HepG2 (cell line): ENCODE measurements around the gene PTPRQ. TPM values are rescaled to one million over a fixed set of nuclear protein-coding genes. Genes with fewer than 3 reads are reported as not detected.

Experiments
- ATAC-seq: fragments of 200-7000 bp; cut with Tn5 transposase; 3 replicates; pipeline ENCODE4 v1.9.1; 2020; ENCODE audit warnings: mild to moderate bottlenecking, moderate library complexity
- BruUV-seq: library from RNA; stranded (reverse); fragments of 400-500 nt; replicated peaks from 2 replicates; lab custom pipeline; 2021; lab: Mats Ljungman, UMichigan
- CTCF ChIA-PET: fragments of 300-600 bp; formaldehyde crosslinking; extraction: SDS; loops from one replicate; lab custom pipeline; 2021; ENCODE audit warnings: low total read pairs, inconsistent platforms, low intra/inter-chr PET ratio; lab: Yijun Ruan, JAX
- POLR2A ChIA-PET: fragments of 350-600 bp; sonication (Branson Sonifier 250); formaldehyde crosslinking; loops from one replicate; lab custom pipeline; 2020; ENCODE audit warnings: antibody characterized with exemption, inconsistent platforms; lab: Yijun Ruan, JAX
- DNase-seq: peaks from one replicate; pipeline ENCODE4 v3.0.0-alpha.2; 2015; ENCODE audit warnings: low spot score
- FAIRE-seq: peaks from 3 replicates; lab custom pipeline; 2011; peaks lifted over from hg19 to GRCh38; lab: Jason Lieb, UNC
- H2AFZ ChIP-seq: one replicate; pipeline ENCODE4 v1.6.1; 2011; ENCODE audit warnings: low read length, inconsistent platforms
- H3K27ac ChIP-seq: fragments of 300-600 bp; 3 replicates; pipeline ENCODE4 v1.8.0; 2011; ENCODE audit warnings: mixed run types, mild to moderate bottlenecking, mixed read lengths, low read length, inconsistent platforms; ENCODE audit not compliant: insufficient read depth; ENCODE audit errors: extremely low read length
- H3K27me3 ChIP-seq, 2 experiments: fragments of 200-600 bp in 1 of 2; 2 replicates in 1 of 2; 3 replicates in 1 of 2; pipeline versions ENCODE4 v1.6.0 to v1.8.0; 2011; ENCODE audit warnings: low read length in 2 of 2, mild to moderate bottlenecking in 2 of 2, moderate library complexity in 2 of 2, inconsistent platforms in 1 of 2; ENCODE audit not compliant: insufficient read depth in 2 of 2, control insufficient read depth in 1 of 2
- H3K36me3 ChIP-seq, 2 experiments: fragments of 200-600 bp in 1 of 2; replicated peaks in 1 of 2; 2 replicates in 1 of 2; 3 replicates in 1 of 2; pipeline versions ENCODE4 v1.5.1 to v1.8.0; 2011; ENCODE audit warnings: low read length in 2 of 2, inconsistent platforms in 1 of 2; ENCODE audit not compliant: insufficient read depth in 2 of 2, control insufficient read depth in 1 of 2
- H3K4me1 ChIP-seq: 2 replicates; pipeline ENCODE4 v1.5.1; 2012; ENCODE audit warnings: low read length, inconsistent platforms; ENCODE audit not compliant: insufficient read depth
- H3K4me2 ChIP-seq: 2 replicates; pipeline ENCODE4 v1.6.0; 2011; ENCODE audit warnings: low read depth, low read length, inconsistent platforms
- H3K4me3 ChIP-seq, 3 experiments: fragments of 200-600 bp in 1 of 3; sonication (generic), shearing (Covaris generic) in 1 of 3; replicated peaks in 1 of 3; 2 replicates each; pipeline ENCODE4 v1.5.1; 2011 to 2016; ENCODE audit warnings: low read length in 3 of 3, inconsistent platforms in 2 of 3, low read depth in 2 of 3, mild to moderate bottlenecking in 2 of 3, control low read depth in 1 of 3, mixed read lengths in 1 of 3; ENCODE audit not compliant: insufficient read depth in 1 of 3
- H3K79me2 ChIP-seq: one replicate; pipeline ENCODE4 v1.6.1; 2011; ENCODE audit warnings: low read length, inconsistent platforms; ENCODE audit not compliant: insufficient read depth
- H3K9ac ChIP-seq: 2 replicates; pipeline ENCODE4 v1.6.0; 2011; ENCODE audit warnings: mild to moderate bottlenecking, low read depth, low read length, inconsistent platforms; ENCODE audit not compliant: insufficient read depth
- H3K9me3 ChIP-seq: 2 replicates; pipeline ENCODE4 v1.5.1; 2012; ENCODE audit warnings: mild to moderate bottlenecking, low read length
- H4K20me1 ChIP-seq: 2 replicates; pipeline ENCODE4 v1.6.0; 2011; ENCODE audit warnings: inconsistent platforms, mild to moderate bottlenecking, low read length, moderate library complexity; ENCODE audit not compliant: insufficient read depth
- CEBPG ChIP-seq: IDR thresholded peaks from 2 replicates; pipeline ENCODE4 v1.6.1; 2016
- E2F2 ChIP-seq: sonication (generic); formaldehyde crosslinking; IDR thresholded peaks from 2 replicates; pipeline ENCODE4 v1.4.0; 2020; ENCODE audit warnings: missing genetic modification reagents, borderline replicate concordance
- FOXC1 ChIP-seq: sonication (generic); formaldehyde crosslinking; IDR thresholded peaks from 2 replicates; pipeline ENCODE4 v1.8.0; 2022; ENCODE audit warnings: mild to moderate bottlenecking, missing genetic modification reagents, borderline replicate concordance
- FOXO1 ChIP-seq: sonication (generic); formaldehyde crosslinking; IDR thresholded peaks from 2 replicates; pipeline ENCODE4 v1.4.0; 2020; ENCODE audit warnings: missing genetic modification reagents
- ISL2 ChIP-seq: sonication (generic); formaldehyde crosslinking; IDR thresholded peaks from 2 replicates; pipeline ENCODE4 v1.5.0; 2020; ENCODE audit warnings: missing genetic modification reagents
- MIER3 ChIP-seq: IDR thresholded peaks from 2 replicates; pipeline ENCODE4 v1.6.1; 2016; ENCODE audit warnings: missing compliant biosample characterization, borderline replicate concordance
- PAXIP1 ChIP-seq: sonication (generic); formaldehyde crosslinking; conservative IDR thresholded peaks from 2 replicates; pipeline ENCODE4 v1.4.0; 2020; ENCODE audit warnings: mild to moderate bottlenecking, missing genetic modification reagents, moderate library complexity
- RNF2 ChIP-seq: fragments of 450-650 bp; conservative IDR thresholded peaks from 2 replicates; pipeline ENCODE4 v1.6.1; 2016; ENCODE audit warnings: low read depth
- RXRB ChIP-seq: IDR thresholded peaks from 2 replicates; pipeline ENCODE4 v1.6.1; 2016; ENCODE audit warnings: borderline replicate concordance, missing genetic modification reagents, missing compliant biosample characterization
- STAT6 ChIP-seq: sonication (generic); formaldehyde crosslinking; IDR thresholded peaks from 2 replicates; pipeline ENCODE4 v1.4.0; 2020; ENCODE audit warnings: missing genetic modification reagents, mild to moderate bottlenecking, borderline replicate concordance
- THAP8 ChIP-seq: sonication (generic); formaldehyde crosslinking; IDR thresholded peaks from 2 replicates; pipeline ENCODE4 v1.5.1; 2020; ENCODE audit warnings: missing genetic modification reagents, mild to moderate bottlenecking, borderline replicate concordance
- ZBTB20 ChIP-seq: sonication (generic); formaldehyde crosslinking; IDR thresholded peaks from 2 replicates; pipeline ENCODE4 v1.8.1; 2023; ENCODE audit warnings: missing genetic modification reagents, low read depth, mild to moderate bottlenecking, borderline replicate concordance
- ZNF234 ChIP-seq: sonication (generic); formaldehyde crosslinking; conservative IDR thresholded peaks from 2 replicates; pipeline ENCODE4 v1.5.1; 2020; ENCODE audit warnings: mild to moderate bottlenecking, missing genetic modification reagents
- ZNF274 ChIP-seq: sonication (generic); formaldehyde crosslinking; IDR thresholded peaks from 2 replicates; pipeline ENCODE4 v1.5.1; 2020; ENCODE audit warnings: mild to moderate bottlenecking, missing genetic modification reagents
- ZNF569 ChIP-seq: sonication (generic); formaldehyde crosslinking; IDR thresholded peaks from 2 replicates; pipeline ENCODE4 v1.5.0; 2020; ENCODE audit warnings: mild to moderate bottlenecking, missing genetic modification reagents, moderate library complexity, borderline replicate concordance
- ZNF746 ChIP-seq: sonication (generic); formaldehyde crosslinking; IDR thresholded peaks from 2 replicates; pipeline ENCODE4 v1.8.0; 2022; ENCODE audit warnings: mild to moderate bottlenecking, missing genetic modification reagents
- ZNF747 ChIP-seq: sonication (generic); formaldehyde crosslinking; IDR thresholded peaks from 2 replicates; pipeline ENCODE4 v1.8.1; 2023; ENCODE audit warnings: missing genetic modification reagents, mild to moderate bottlenecking, borderline replicate concordance
- ZNF792 ChIP-seq: IDR thresholded peaks from 2 replicates; pipeline ENCODE4 v1.6.1; 2016
- WGBS: methylation state at CpG from one replicate; pipeline ENCODE4 v1.1.6; 2017; ENCODE audit warnings: low lambda C conversion rate; 5-methylcytosine and 5-hydroxymethylcytosine counted together
- in situ Hi-C: cut with HindIII; loops from 2 replicates; pipeline ENCODE4 v1.10.0; 2017; ENCODE audit warnings: low pct_unique_long_range_greater_than_20kb; ENCODE audit not compliant: extremely low pct_ligation_motif_present
- intact Hi-C: fragments of 100-400 bp; cut with micrococcal nuclease; formaldehyde crosslinking; loops from one replicate; pipeline ENCODE4 v1.10.0; 2022; ENCODE audit not compliant: unreplicated experiment
- polyA plus RNA-seq, 8 experiments: library from polyadenylated mRNA; depleted of rRNA in 3 of 8; stranded (reverse) in 7 of 8; unstranded in 1 of 8; fragments of >200 nt; fragmentation: Illumina TruSeq in 4 of 8; extraction: Trizol in 4 of 8; gene quantifications; 2 replicates each; pipeline versions ENCODE4 v1.2.1 to v1.2.3, GENCODE V29; 2011 to 2016; ENCODE audit warnings: low read depth in 4 of 8, missing spikeins in 1 of 8, mixed read lengths in 1 of 8; ENCODE audit not compliant: insufficient read depth in 1 of 8
- total RNA-seq, 5 experiments: library from RNA; depleted of rRNA; stranded (reverse); fragments of >200 nt; fragmentation: Illumina TruSeq; extraction: Trizol; gene quantifications; 2 replicates each; pipeline ENCODE4 v1.2.3, GENCODE V29; 2016; ENCODE audit warnings: low read depth in 1 of 5

PTPRQ gene
- total and polyA plus RNA-seq, 2 of the 13 experiments (the other 11 are each of a cell fraction or from before 2014, with no cell fraction given) = not detected

GRCh38 chr12:80445083-80445793, 1.2 kb downstream of the PTPRQ start:
- no peaks in the 10 kb centered on the region for H3K27me3 ChIP-seq
- no peak overlapping the region for H3K4me3 ChIP-seq
- H3K27ac ChIP-seq = no peak overlapping the region
- TF ChIP-seq RXRB = no peak
- no peak for TF ChIP-seq E2F2
- TF ChIP-seq ZNF792 = no peak
- no peak for TF ChIP-seq THAP8 (CRISPR knock-in tag)
- no peak for TF ChIP-seq PAXIP1
- no peak for TF ChIP-seq ZNF234 (CRISPR knock-in tag)
- TF ChIP-seq ZNF746 = no peak
- TF ChIP-seq FOXC1 (CRISPR knock-in tag) = no peak
- no peak for TF ChIP-seq RNF2
- no peak for TF ChIP-seq FOXO1 (CRISPR knock-in tag)
- no peak for TF ChIP-seq STAT6 (CRISPR knock-in tag)
- TF ChIP-seq ZBTB20 (CRISPR knock-in tag) = no peak
- TF ChIP-seq ZNF274 (CRISPR knock-in tag) = no peak
- no peak for TF ChIP-seq ZNF747
- TF ChIP-seq CEBPG (CRISPR knock-in tag) = no peak
- TF ChIP-seq ZNF569 (CRISPR knock-in tag) = no peak
- no peak for TF ChIP-seq ISL2
- no peak for TF ChIP-seq MIER3 (CRISPR knock-in tag)
- WGBS = 25% methylated on average over 5 of the region's 5 CpGs
- intact Hi-C loops (no loop called here), in situ Hi-C loops (no loop called here)
- no peaks in the 10 kb centered on the region for H3K79me2 ChIP-seq
- ATAC-seq = no peak
- no peaks in the 10 kb centered on the region for H4K20me1 ChIP-seq
- H2AFZ ChIP-seq = no peak overlapping the region
- H3K9me3 ChIP-seq = no peaks in the 10 kb centered on the region
- H3K4me2 ChIP-seq = no peak overlapping the region
- no peak for FAIRE-seq
- ChIA-PET POLR2A (no interaction called here), CTCF (no interaction called here)
- no peak for DNase-seq
- H3K9ac ChIP-seq = no peak overlapping the region
- no peaks in the 10 kb centered on the region for H3K36me3 ChIP-seq
- BruUV-seq = no TSS peak
- H3K4me1 ChIP-seq = no peaks in the 10 kb centered on the region
